D341Med (cell line): ENCODE results near the gene CHST10.
"Not testable (repeated sequence)": the region's sequence is repeated elsewhere in the genome, so short reads cannot be mapped to it uniquely, and the experiment has no call there.

Experiments
- DNase-seq: peaks from one replicate; pipeline ENCODE4 v3.0.0; 2012; ENCODE audit warnings: low spot score

Gene CHST10

DNA sequence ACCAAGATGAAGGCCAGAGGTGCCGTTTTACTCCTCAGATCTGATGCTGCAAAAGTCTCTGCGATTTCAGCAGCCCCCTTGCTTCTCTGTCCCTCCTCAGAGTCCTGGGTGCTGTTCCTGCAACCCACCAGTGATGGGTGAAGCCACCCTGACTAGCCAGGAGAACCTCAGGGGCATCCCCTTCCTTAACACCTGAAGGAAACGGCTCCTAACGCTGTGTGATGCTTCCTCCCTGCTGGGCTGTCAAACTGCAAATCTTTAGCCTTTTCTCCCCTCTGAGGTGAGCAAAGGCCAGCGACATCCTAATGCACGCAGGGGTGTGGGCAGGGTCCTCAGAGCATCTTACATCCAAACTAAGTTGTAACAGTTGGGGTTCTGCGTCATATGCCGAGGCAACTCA, 24.8 kb downstream of the CHST10 start:
- no peak for DNase-seq

DNA sequence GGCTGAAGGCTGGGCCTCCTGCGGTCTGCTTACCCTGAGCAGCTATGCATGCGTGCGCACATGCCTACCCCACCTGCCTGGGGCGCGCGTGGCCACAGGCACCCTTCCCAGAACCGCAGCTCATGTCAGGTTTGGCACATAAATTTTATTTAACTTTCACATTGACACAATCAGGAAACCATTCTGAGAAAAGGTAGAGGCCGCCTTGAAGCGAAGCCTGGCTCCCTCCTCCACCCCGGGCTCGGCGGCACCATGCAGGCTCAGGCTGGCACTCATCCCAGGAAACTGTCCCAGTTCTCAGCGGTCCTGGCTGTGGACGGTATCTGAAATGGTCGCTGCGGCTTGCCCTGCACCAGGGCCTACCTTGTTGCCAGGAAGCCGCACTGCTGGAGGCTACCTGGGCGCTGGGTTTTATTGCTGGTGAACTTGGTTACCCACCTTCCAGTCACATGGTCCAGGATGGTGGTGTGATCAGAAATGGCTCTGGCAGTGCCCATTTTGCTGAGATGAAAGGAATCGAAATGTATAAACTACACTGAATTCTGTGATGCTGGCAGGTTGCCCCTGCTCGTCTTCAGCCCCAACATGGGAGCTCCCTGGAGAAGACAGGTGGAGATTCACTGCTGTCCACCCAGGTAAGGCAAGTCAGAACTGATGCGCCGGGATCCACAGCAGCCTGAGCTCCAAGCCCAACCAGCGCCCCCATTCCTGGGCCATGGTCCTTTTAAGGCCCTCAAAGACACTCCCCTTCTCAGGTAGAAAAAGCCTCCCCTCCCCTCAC, 25.5 kb downstream of the CHST10 start:
- no peak for DNase-seq

- DNase-seq: no peak
Observed at GRCh38 chr2:100390001-100390940, 27.2 kb downstream of the CHST10 start.

DNA sequence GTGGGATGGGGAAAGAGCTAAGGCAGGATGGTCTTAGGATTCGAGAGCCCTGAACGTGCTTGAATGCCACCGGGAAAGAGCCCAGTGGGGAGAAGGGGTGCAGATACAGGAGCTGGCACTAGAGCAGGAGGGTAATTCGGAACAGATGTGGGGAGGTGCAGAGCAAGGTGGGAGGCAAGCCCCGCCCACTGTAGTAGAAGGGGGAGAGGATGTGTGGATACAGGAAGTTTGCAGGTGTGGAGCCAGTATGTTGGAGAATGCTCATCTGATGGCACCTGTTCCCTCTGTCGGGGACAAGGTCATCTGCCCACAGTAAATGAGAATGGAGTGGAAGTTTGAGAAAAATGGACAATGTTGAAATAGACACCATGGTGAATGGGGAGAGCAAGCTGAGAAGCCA, 28.8 kb downstream of the CHST10 start:
- no peak for DNase-seq

DNA sequence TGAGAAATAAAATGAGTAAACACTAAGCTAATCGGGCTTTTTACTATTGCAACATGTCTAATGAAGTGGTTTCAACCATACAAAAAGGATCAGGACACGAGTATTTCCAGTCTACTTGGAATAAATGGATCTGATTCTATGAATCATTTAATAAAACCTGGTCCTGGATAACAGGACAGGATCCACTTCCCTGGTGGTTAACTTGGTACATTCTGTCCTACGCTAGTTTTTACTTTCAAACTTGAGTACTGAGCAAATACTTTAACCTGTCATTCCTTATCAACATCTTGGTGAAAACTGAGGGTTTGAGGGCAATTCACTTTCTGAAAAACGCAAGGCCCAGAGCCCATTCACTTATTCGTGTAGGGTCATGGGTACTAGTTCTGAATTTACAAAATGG, 33.5 kb downstream of the CHST10 start:
- no peak for DNase-seq

- DNase-seq: no peak
Observed at GRCh38 chr2:100383306-100383705, 34.2 kb downstream of the CHST10 start.

DNA sequence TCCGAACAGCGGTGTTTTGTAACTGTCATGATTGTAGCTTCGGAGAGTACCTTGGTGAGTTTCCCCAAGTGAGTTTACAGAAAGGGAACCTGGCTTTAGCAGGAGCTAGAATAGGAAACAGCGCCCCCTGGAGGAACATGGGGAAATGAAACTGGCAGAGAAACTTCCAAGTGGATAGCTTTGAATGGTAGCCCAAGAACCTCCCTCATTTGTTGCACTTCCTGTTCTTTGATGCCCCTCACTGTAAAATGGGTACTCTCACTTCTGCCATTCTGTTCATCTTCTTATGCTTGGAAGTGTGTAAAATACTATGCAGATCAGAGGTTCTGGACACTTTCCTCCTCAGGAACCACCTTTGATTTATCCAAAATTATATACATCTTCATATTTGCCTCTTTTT, 36.2 kb downstream of the CHST10 start:
- DNase-seq: peak; percentile 54

DNA sequence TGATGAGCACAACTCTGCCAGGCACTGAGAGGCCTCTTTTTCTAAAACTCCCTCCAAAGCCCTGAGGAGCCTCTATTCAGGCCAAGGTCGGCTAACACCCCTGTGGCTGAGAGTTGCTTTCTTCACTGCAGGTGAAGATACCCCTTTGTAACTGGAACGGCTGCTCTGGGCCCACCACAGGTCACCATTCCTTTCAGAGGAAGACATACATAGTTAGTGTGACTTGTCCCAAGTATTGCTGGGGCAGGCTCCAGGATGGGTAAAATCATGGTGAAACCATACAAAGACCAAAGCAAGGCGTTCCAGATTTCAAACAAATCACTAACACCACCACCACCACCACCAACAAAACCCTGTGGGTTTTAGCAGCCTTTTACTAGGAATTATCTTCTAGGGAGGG, 36.8 kb downstream of the CHST10 start:
- no peak for DNase-seq

- DNase-seq: no peak
Observed at GRCh38 chr2:100376836-100377235, 40.6 kb downstream of the CHST10 start.

- no peak for DNase-seq
Observed at GRCh38 chr2:100367163-100367562, 50.3 kb downstream of the CHST10 start.

DNA sequence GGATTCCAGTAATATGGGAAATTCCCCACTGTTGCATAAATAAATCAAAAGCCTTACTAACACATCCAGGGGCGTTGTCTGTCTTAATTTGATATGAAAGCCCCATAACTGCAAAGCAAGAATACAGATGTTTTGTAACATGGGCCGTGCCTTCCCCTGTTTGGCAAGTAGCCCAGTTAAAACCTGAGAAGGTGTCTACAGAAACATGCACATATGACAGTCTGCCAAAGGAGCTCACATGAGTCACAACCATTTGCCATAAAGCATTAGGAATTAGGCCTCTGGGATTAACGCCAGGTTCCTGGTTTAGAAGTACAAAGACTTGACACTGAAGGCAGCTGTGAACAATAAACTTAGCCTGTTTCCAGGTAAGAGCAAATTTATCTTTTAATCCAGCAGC, 52.0 kb downstream of the CHST10 start:
- no peak for DNase-seq

DNA sequence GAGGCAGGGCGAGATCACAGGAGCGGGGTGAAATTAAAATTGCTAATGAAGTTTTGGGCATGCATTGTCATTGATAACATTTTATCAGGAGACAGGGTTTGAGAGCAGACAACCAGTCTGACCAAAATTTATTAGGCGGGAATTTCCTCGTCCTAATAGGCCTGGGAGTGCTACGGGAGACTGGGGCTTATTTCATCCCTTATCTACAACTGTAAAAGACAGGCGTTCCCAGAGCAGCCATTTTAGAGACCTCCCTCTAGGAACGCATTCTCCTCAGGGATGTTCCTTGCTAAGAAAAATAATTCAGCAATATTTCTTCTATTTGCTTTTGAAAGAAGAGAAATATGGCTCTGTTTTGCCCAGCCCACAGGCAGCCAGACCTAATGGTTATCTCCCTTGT, 55.2 kb downstream of the CHST10 start:
- DNase-seq: not testable (repeated sequence)

DNA sequence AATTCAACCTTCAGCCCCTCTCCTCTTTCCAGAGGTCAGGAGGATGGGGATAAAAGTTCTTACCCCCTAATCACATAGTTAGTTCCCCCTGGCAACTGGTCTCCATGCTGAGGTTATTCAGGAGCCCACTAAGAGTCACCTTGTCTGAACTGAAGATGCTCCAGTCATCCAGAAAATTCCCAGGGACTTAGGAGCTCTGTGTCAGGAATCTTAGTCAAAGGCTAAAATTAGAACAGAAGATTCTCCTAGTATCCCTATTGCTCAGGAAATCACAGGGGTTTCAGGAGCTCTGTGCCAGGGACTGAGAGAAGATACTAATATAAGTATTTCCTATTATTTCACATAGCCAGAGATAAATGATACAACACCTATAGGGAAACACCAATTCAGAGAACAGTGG, 57.9 kb downstream of the CHST10 start:
- no peak for DNase-seq

GRCh38 chr2:100358554-100358953, 58.9 kb downstream of the CHST10 start:
- DNase-seq: no peak

DNA sequence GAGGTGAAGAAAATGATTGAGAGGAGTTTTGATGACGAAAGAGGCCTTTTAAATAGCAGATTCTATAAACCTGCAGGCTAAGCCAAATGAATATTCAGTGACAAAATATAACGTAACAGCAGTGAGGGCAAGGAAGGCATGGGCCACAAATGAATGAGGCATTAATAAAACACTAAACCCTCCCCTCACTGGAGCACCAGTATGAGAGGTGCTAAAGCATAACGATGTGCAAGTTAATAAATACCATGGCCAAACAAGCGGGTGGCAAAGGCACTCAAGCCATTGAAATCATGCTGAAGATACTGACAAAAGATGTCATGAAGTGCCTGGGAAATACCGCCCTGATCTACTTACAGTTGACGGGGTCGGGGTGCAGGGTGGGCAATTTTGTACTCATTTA, 64.9 kb downstream of the CHST10 start:
- DNase-seq: no peak

- DNase-seq: no peak
Observed at GRCh38 chr2:100350661-100351185, 66.7 kb downstream of the CHST10 start.

DNA sequence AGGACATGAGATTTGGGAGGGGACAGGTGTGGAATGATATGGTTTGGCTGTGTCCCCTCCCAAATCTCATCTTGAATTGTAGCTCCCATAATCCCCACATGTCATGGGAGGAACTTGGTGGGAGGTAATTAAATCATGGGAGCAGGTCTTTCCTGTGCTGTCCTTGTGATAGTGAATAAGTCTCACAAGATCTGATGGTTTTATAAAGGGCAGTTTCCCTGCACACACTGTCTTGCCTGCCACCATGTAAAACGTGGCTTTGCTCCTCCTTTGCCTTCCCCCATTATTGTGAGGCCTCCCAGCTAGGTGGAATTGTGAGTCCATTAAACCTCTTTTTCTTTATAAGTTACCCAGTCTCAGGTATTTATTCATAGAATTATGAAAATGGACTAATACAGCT, 72.3 kb downstream of the CHST10 start:
- not testable (repeated sequence) for DNase-seq

DNA sequence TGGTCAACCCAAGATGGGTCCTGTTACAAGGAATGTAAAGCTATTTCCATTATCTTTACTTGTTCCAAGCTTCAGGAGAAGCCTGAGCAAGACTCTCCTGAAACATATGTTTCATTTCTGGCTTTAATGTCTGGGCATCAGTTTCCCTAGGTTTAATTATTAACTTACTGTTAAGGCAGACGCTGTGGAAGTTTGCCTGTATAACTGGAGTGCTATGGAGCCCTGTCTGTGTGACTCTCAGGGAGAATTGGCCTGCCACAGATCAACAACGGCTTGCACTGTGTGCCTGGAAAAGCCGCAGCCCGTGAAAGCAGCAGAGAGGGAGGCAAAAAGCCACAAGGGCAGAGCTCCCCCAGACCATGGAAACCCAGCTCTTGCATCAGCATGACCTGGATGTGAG, 73.0 kb downstream of the CHST10 start:
- DNase-seq: no peak

GRCh38 chr2:100342466-100342865, 75.0 kb downstream of the CHST10 start:
- DNase-seq: not testable (repeated sequence)
